AG09319 (cell line): ENCODE data around the gene DNAH7.

Experiments
- DNase-seq: peaks from one replicate; pipeline ENCODE4 v3.0.0-alpha.2; 2010; ENCODE audit warnings: low read depth; ENCODE audit errors: extremely low read depth
- TF ChIP-seq, protein P1 (sequence below): IDR thresholded peaks from 2 replicates; pipeline ENCODE4 v1.5.1; 2011; ENCODE audit warnings: low read depth, mild to moderate bottlenecking, inconsistent platforms, low read length, moderate library complexity

DNAH7 gene

DNA sequence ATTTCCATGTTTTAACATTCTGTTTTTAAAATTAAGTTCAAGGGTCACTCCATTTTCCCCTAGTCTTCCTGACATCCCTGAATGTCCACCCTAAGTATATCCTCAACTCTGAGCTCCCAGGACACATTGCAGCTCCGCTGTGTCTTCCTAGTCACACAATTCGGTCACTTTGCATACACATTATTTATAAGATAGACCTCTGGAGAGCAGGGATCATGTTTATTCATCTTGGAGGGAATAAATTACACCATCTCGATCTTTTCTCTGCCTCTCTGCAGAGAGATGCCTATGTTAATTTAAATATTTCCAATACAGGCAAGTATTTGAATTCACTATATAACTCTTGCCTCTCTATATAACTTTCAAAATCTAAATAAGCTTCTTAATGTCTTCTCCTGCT lies 245.4 kb downstream of the DNAH7 start:
- no peak for DNase-seq
- TF ChIP-seq, protein P1, sequence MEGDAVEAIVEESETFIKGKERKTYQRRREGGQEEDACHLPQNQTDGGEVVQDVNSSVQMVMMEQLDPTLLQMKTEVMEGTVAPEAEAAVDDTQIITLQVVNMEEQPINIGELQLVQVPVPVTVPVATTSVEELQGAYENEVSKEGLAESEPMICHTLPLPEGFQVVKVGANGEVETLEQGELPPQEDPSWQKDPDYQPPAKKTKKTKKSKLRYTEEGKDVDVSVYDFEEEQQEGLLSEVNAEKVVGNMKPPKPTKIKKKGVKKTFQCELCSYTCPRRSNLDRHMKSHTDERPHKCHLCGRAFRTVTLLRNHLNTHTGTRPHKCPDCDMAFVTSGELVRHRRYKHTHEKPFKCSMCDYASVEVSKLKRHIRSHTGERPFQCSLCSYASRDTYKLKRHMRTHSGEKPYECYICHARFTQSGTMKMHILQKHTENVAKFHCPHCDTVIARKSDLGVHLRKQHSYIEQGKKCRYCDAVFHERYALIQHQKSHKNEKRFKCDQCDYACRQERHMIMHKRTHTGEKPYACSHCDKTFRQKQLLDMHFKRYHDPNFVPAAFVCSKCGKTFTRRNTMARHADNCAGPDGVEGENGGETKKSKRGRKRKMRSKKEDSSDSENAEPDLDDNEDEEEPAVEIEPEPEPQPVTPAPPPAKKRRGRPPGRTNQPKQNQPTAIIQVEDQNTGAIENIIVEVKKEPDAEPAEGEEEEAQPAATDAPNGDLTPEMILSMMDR: no peak

DNA sequence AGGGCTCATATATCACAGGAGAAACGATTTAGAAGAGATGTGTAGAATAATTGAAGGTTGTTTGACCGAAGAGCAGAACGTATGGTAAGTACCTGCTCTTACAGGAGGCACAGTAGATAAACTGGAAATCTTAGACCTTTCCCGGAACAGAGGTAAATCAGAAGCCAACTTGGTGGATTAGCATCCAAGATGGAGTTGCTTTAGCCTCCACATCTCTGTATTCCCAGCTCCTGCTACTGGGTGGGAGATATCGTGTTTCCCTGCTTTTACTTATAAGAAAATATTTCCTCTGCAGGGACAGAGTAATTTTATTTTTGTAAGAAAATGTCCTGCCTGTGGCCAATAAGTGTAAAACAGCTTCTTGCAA lies 247.1 kb downstream of the DNAH7 start:
- DNase-seq: no peak
- TF ChIP-seq, protein P1: no peak

DNA sequence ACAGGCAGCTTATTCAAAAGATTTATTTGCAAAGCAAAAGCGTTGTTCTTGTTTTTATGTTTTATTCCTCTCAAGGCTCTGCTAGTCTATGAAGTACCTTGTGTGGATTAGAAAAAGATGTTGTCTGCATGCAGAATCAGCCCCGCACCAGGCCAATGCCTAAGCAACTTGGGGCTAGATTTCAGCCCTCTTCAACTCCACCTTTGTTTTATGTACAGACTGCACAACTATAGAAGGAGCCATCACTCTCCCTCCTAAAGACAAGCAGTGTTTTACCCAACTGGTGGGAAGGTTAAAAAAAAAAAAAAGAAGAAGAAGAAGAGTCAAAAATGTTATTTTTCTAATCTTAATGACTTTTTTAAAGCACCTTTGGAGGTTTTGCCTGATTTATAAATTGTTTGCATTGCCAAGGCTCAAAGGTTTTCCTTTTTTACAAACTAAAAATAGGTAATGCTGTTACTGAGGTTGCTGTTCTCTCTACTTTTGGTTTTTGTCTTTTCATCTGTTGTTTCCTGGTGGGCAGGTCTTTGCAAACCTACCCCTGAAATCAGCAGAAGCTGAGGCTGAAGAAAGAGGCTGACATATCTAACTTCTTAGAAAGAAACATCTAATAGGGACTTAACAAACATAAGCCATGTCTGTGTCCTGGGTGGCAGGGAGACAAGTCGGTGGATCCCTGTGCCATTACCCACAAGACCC lies 247.6 kb downstream of the DNAH7 start:
- TF ChIP-seq, protein P1: no peak
- no peak for DNase-seq

GRCh38 chr2:195820373-195820772 lies 248.3 kb downstream of the DNAH7 start:
- TF ChIP-seq, protein P1: no peak
- DNase-seq: peak; percentile 27

GRCh38 chr2:195819276-195819675 lies 249.4 kb downstream of the DNAH7 start:
- TF ChIP-seq, protein P1: no peak
- no peak for DNase-seq

- TF ChIP-seq, protein P1: no peak
- DNase-seq: no peak
Measured at GRCh38 chr2:195818526-195818925, 250.1 kb downstream of the DNAH7 start.

GRCh38 chr2:195818106-195818505 lies 250.5 kb downstream of the DNAH7 start:
- TF ChIP-seq, protein P1: no peak
- no peak for DNase-seq
